ENCODE data around the gene KRTCAP2. TPM values are rescaled to one million over a fixed set of nuclear protein-coding genes. Genes with fewer than 3 reads are reported as not detected.
"Not testable (repeated sequence)": the region's sequence is repeated elsewhere in the genome, so short reads cannot be mapped to it uniquely, and the experiment has no call there.

The KRTCAP2 gene
- total RNA-seq, 2 experiments from 2014 or later = 124 to 125 TPM

GRCh38 chr1:155170101-155170785, 2.9 kb downstream of the KRTCAP2 start:
- intact Hi-C loops (cut with micrococcal nuclease) = no loop called here
- ChIA-PET CTCF (interaction anchor here (0.6 to 13.3 kb wide), 6 partner anchors 24 to 85 kb away, joined by 3 to 312 read pairs (median 58); no protein-coding TSS in a partner anchor), POLR2A (interaction anchor here (0.7 to 0.9 kb wide), 2 partner anchors 36 to 84 kb away, joined by 3 to 4 read pairs; no protein-coding TSS in a partner anchor)
- no peak overlapping the region for H3K27ac Mint-ChIP-seq
- H3K36me3 Mint-ChIP-seq (ENCODE audit: low read depth) = peaks cover 23% of the 10 kb centered on the region
- no peak for ATAC-seq
- peaks cover 43% of the 10 kb centered on the region for H3K4me1 Mint-ChIP-seq (ENCODE audit: low read depth)
- H3K4me3 Mint-ChIP-seq = no peak overlapping the region
- TF ChIP-seq CTCF (IDR thresholded peaks at IDR 0.05) = no peak
- no peaks in the 10 kb centered on the region for H3K27me3 Mint-ChIP-seq
- H3K9me3 Mint-ChIP-seq = no peaks in the 10 kb centered on the region
- no peak for DNase-seq

- Mint-ChIP-seq H3K27ac (no peak overlapping the region), H3K27me3 (no peaks in the 10 kb centered on the region), H3K4me3 (no peak overlapping the region), H3K36me3 (ENCODE audit: low read depth) (peaks cover 23% of the 10 kb centered on the region), H3K9me3 (no peaks in the 10 kb centered on the region), H3K4me1 (ENCODE audit: low read depth) (peaks cover 37% of the 10 kb centered on the region)
- ChIA-PET POLR2A (interaction anchor here (0.7 to 1.6 kb wide), 3 partner anchors 83 to 195 kb away, joined by 3 to 5 read pairs (median 4); partner anchors contain the start of gene CKS1B), CTCF (interaction anchor here (0.8 to 13.3 kb wide), 10 partner anchors 24 to 88 kb away, joined by 3 to 312 read pairs (median 5); no protein-coding TSS in a partner anchor)
- no peak for TF ChIP-seq CTCF (IDR thresholded peaks at IDR 0.05)
- ATAC-seq (no peak), DNase-seq (no peak)
- intact Hi-C loops (cut with micrococcal nuclease) = loop anchor here (5.0 kb wide), 1 partner anchor 62 kb away; no protein-coding TSS in a partner anchor
These were observed 3.6 kb downstream of the KRTCAP2 start for GRCh38 chr1:155169541-155169940.

GRCh38 chr1:155168456-155169210, 4.5 kb downstream of the KRTCAP2 start:
- DNase-seq (no peak), ATAC-seq (no peak)
- ChIA-PET CTCF (interaction anchor here (0.6 to 13.3 kb wide), 30 partner anchors 8 to 155 kb away, joined by 3 to 312 read pairs (median 6); partner anchors contain the start of genes EFNA4 and SLC50A1), POLR2A (interaction anchor here (0.6 to 2.1 kb wide), 4 partner anchors 77 to 1078 kb away, joined by 3 to 10 read pairs (median 4); partner anchors contain the start of gene CKS1B)
- Mint-ChIP-seq H3K9me3 (no peaks in the 10 kb centered on the region), H3K27ac (no peak overlapping the region), H3K36me3 (ENCODE audit: low read depth) (peaks cover 23% of the 10 kb centered on the region), H3K27me3 (no peaks in the 10 kb centered on the region), H3K4me1 (ENCODE audit: low read depth) (peaks cover 32% of the 10 kb centered on the region), H3K4me3 (no peak overlapping the region)
- intact Hi-C loops (cut with micrococcal nuclease) = loop anchor here (5.0 kb wide), 1 partner anchor 61 kb away; no protein-coding TSS in a partner anchor
- TF ChIP-seq CTCF (IDR thresholded peaks at IDR 0.05) = no peak

- not testable (repeated sequence) for DNase-seq, H3K27ac Mint-ChIP-seq, ATAC-seq, H3K27me3 Mint-ChIP-seq, H3K4me3 Mint-ChIP-seq, H3K9me3 Mint-ChIP-seq
- Mint-ChIP-seq H3K36me3 (ENCODE audit: low read depth) (peaks cover 22% of the 10 kb centered on the region), H3K4me1 (ENCODE audit: low read depth) (peaks cover 26% of the 10 kb centered on the region)
- POLR2A ChIA-PET = interaction anchor here (0.6 to 2.1 kb wide), 5 partner anchors 29 to 1077 kb away, joined by 3 to 10 read pairs (median 4); no protein-coding TSS in a partner anchor
- CTCF ChIA-PET = interaction anchor here (0.7 to 13.3 kb wide), 30 partner anchors 9 to 116 kb away, joined by 3 to 312 read pairs (median 6); partner anchors contain the start of genes EFNA4, MTX1, SLC50A1 and THBS3
- intact Hi-C loops (cut with micrococcal nuclease) = loop anchor here (5.0 kb wide), 1 partner anchor 61 kb away; no protein-coding TSS in a partner anchor
These were observed 5.0 kb downstream of the KRTCAP2 start for GRCh38 chr1:155168105-155168445.

Measured in activated CD8-positive, alpha-beta T cell treated with anti-CD3 and anti-CD28 coated beads for 36 hours (primary cell).